Endothelial cell of umbilical vein (primary cell): Measurements from ENCODE around the gene NF2.

Experiments used
- EZH2 ChIP-seq: IDR thresholded peaks from 2 replicates; pipeline ENCODE4 v1.6.1; 2012; ENCODE audit warnings: borderline replicate concordance, low read depth, mild to moderate bottlenecking, moderate library complexity, low read length, inconsistent platforms; ENCODE audit not compliant: severe bottlenecking
- POLR2A ChIP-seq: IDR thresholded peaks from 2 replicates; pipeline ENCODE4 v1.6.1; 2012; ENCODE audit warnings: low read depth, mild to moderate bottlenecking, control low read depth, low read length
- TF ChIP-seq, protein P1 (sequence below), 2 donors: IDR thresholded peaks; 1 replicate in 1 of 2; 2 replicates in 1 of 2; pipeline ENCODE4 v1.5.1; 2011; ENCODE audit warnings: low read length in 2 of 2, mild to moderate bottlenecking in 2 of 2, moderate library complexity in 2 of 2, control low read depth in 1 of 2, inconsistent platforms in 1 of 2, low read depth in 1 of 2; ENCODE audit not compliant: insufficient read depth in 1 of 2; ENCODE audit errors: extremely low read depth in 1 of 2

- TF ChIP-seq POLR2A = no peak
- TF ChIP-seq EZH2 = no peak
- TF ChIP-seq, protein P1, sequence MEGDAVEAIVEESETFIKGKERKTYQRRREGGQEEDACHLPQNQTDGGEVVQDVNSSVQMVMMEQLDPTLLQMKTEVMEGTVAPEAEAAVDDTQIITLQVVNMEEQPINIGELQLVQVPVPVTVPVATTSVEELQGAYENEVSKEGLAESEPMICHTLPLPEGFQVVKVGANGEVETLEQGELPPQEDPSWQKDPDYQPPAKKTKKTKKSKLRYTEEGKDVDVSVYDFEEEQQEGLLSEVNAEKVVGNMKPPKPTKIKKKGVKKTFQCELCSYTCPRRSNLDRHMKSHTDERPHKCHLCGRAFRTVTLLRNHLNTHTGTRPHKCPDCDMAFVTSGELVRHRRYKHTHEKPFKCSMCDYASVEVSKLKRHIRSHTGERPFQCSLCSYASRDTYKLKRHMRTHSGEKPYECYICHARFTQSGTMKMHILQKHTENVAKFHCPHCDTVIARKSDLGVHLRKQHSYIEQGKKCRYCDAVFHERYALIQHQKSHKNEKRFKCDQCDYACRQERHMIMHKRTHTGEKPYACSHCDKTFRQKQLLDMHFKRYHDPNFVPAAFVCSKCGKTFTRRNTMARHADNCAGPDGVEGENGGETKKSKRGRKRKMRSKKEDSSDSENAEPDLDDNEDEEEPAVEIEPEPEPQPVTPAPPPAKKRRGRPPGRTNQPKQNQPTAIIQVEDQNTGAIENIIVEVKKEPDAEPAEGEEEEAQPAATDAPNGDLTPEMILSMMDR (IDR thresholded peaks at IDR 0.05; ENCODE audit: extremely low read depth in 1 of 2, insufficient read depth in 1 of 2, low read depth in 1 of 2, low read length in 2 of 2) = no peak
Measured at GRCh38 chr22:29658176-29658575, 54.7 kb downstream of the NF2 start.
